Keratinocyte (primary cell): ENCODE measurements around the gene TCEA2.

Experiments used
- EZH2 ChIP-seq: IDR thresholded peaks from one replicate; pipeline ENCODE4 v1.6.1; 2012; ENCODE audit warnings: inconsistent platforms, mild to moderate bottlenecking, low read length, moderate library complexity
- TF ChIP-seq, protein P1 (sequence below), 3 experiments: IDR thresholded peaks in 1 of 3; conservative IDR thresholded peaks in 1 of 3; optimal IDR thresholded peaks in 1 of 3; 2 replicates in 2 of 3; 3 replicates in 1 of 3; pipeline versions ENCODE3 to v1.5.1; 2011; ENCODE audit warnings: low read length in 3 of 3, mild to moderate bottlenecking in 3 of 3, moderate library complexity in 2 of 3, control low read depth in 1 of 3, inconsistent platforms in 1 of 3; ENCODE audit not compliant: insufficient read depth in 2 of 3; ENCODE audit errors: extremely low read depth in 1 of 3

GRCh38 chr20:64035933-64036345 lies 27.1 kb upstream of the TCEA2 start, which contains the start of gene C20orf204:
- TF ChIP-seq, protein P1, sequence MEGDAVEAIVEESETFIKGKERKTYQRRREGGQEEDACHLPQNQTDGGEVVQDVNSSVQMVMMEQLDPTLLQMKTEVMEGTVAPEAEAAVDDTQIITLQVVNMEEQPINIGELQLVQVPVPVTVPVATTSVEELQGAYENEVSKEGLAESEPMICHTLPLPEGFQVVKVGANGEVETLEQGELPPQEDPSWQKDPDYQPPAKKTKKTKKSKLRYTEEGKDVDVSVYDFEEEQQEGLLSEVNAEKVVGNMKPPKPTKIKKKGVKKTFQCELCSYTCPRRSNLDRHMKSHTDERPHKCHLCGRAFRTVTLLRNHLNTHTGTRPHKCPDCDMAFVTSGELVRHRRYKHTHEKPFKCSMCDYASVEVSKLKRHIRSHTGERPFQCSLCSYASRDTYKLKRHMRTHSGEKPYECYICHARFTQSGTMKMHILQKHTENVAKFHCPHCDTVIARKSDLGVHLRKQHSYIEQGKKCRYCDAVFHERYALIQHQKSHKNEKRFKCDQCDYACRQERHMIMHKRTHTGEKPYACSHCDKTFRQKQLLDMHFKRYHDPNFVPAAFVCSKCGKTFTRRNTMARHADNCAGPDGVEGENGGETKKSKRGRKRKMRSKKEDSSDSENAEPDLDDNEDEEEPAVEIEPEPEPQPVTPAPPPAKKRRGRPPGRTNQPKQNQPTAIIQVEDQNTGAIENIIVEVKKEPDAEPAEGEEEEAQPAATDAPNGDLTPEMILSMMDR (optimal IDR thresholded peaks at IDR 0.05 in 1 of 3, IDR thresholded peaks at IDR 0.05 in 1 of 3, conservative IDR thresholded peaks at IDR 0.05 in 1 of 3; ENCODE audit: extremely low read depth in 1 of 3, insufficient read depth in 2 of 3, low read length in 3 of 3): no peak
- no peak for TF ChIP-seq EZH2
